Measurements from ENCODE around the gene GMEB1.

GMEB1 gene

GRCh38 chr1:28755701-28756100 is 87.1 kb downstream of the GMEB1 start:
- no peak for DNase-seq

GRCh38 chr1:28756846-28757245 is 88.3 kb downstream of the GMEB1 start:
- no peak for DNase-seq

- DNase-seq = no peak
Measured at GRCh38 chr1:28758420-28758819, 89.8 kb downstream of the GMEB1 start.

- DNase-seq = no peak
Measured at GRCh38 chr1:28759257-28759656, 90.7 kb downstream of the GMEB1 start.

GRCh38 chr1:28761189-28761588 is 92.6 kb downstream of the GMEB1 start:
- no peak for DNase-seq

- DNase-seq = no peak
Measured at GRCh38 chr1:28766532-28767183, 98.1 kb downstream of the GMEB1 start.
